Colon (tissue), 2 donors: ENCODE data around the gene RPS6KA1.
"Not testable (repeated sequence)": the region's sequence is repeated elsewhere in the genome, so short reads cannot be mapped to it uniquely, and the experiment has no call there.

Experiments
- FAIRE-seq: peaks from 2 replicates; lab custom pipeline; 2012; peaks lifted over from hg19 to GRCh38; lab: Jason Lieb, UNC
- donor health status: control.
- donor health status: control.

RPS6KA1 gene

DNA sequence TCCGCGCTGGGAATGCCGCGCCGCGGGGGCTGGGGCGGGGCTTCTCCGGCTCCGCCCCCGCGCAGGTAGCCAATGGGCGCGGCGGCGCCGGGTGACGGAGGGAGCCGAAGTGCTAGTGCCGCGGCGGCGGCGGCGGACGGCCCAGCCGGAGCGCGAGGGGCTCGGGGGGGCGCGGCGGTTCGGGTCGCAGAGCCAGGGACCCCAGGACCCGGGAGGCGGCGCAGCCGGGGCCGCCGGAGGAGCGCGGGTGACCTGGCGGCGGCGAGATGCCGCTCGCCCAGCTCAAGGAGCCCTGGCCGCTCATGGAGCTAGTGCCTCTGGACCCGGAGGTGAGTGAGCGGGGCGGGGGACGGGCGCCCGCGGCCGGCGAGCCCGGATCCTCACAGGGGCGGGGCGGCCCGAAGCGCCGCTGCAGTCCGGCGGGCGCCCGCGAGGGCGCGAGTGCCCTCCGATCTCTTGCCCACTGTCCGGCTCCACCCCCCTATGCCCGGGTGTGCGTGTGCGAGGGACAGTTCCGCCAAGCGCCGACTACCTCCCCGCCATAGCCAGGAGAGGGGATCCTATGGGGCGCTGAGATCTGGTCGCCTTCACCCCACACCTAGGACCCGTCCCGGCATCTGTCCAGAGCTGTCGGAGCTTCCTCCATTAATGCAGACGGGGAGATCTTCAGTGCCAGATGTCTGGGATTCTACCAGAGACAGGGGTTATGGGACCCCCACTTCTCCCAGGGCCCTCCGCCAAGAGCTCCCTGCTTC is at the start of gene RPS6KA1:
TSS of gene RPS6KA1 (plus strand) at position 107 of the 755 bp plus-strand sequence. CDS start at position 267, 160 bp downstream.
- FAIRE-seq, result no peak

DNA sequence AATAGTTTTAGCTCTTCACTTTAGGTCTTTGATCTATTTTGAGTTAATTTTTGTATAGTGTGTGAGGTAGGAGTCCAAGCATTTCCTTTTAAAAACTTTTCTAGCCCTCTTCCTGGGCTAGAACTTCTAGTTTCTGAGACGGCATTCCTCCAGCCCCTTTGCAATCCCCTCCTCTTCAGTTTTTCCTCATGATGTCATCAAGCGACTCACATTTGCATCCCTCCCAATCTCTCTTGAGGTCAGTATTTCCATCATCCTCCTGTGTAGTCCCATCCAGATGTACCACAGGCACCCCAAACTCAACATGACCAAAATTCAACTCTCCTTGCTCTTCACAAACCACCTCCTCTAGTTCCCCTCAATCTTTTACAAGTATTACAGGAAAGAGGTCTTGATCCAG is 46.6 kb upstream of the RPS6KA1 start:
- FAIRE-seq, result no peak

DNA sequence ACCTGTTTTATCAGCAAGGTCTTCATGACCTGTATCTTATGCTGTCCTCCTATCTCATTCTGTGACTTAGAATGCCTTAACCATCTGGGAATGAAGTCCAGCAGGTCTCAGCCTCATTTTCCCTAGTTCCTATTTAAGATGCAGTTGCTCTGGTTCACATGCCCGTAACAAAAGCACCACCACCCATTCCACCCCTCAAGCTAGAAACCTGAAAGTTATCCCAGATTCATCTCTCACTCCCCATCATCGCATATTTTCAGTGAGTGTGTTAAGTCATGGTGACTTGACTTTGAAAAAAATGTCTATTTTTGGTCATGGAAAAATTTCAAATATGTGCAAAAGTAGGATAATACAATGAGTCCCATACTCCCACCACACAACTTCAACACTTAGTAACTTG is 45.6 kb upstream of the RPS6KA1 start:
- no peak for FAIRE-seq

DNA sequence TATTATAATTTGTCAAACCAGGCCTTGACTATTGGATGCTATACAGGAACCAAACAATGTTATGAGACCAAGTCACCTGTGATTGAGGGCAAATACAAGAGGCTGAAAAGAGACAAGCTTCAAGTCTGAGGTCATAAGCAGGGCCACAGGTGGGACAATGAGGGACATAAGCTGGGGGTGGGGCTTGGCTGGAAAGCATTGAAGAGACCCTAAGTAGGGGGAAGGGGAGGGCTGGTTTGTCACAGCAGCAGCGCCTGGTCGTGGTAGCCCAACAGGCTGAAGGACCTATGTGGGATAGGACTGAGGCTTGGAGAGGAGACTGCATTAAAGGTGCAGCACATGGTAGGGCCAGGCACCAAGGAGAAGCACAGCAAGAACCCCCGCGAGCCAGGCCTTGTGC is 39.4 kb upstream of the RPS6KA1 start:
- no peak for FAIRE-seq

DNA sequence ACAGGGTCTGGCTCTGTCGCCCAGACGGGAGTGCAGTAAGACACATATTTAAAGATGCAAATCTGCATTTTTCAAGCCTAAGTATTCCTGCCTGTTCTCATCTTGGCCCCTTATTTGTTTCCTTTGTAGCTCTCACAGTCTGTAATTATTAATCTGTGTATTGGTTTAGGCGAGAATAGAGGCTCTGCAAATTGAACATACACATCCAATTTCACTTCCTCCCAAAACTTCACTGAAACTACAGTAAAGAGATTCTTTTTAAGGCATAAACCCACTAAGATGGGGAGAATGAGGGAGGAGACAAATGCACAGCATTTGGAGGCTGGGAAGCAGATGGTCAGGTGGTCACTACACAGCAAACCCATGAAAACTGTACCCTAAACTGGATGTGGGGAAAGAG is 36.3 kb upstream of the RPS6KA1 start:
- no peak for FAIRE-seq

DNA sequence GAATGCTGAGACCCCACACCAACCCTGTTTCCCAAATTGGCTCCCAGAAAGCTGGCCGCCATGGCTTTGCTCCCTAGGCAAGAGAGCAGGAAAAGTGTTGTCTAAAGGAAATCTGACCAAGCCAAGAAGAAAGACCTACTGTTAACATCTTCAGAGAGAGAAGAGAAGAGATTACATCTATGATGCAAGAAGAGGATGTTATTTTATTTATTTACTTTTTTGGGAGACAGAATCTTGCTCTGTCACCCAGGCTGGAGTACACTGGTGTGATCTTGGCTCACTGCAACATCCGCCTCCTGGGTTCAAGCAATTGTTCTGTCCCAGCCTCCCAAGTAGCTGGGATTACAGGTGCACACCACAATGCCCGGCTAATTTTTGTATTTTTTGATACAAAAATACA is 35.6 kb upstream of the RPS6KA1 start:
- FAIRE-seq, result no peak

DNA sequence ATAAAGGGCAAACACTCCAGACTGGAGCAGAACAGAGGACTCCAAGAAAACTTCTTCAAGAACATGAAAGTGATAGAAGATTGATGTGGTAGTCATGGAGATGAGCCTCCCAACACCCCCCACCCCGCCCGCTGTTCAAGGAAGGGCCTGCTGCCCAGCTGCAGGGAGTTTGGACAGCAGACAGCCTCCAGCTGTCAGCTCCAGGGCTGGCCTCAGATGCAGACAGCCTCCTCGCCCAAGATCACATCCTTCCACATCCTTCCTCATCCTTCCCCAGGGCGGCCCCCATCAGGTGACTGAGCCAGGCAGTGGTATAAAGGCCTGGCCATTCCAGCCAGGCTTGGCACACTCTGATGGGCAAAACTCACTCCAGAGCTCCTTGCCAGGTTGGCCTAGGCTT is 32.7 kb upstream of the RPS6KA1 start:
- FAIRE-seq, result no peak

DNA sequence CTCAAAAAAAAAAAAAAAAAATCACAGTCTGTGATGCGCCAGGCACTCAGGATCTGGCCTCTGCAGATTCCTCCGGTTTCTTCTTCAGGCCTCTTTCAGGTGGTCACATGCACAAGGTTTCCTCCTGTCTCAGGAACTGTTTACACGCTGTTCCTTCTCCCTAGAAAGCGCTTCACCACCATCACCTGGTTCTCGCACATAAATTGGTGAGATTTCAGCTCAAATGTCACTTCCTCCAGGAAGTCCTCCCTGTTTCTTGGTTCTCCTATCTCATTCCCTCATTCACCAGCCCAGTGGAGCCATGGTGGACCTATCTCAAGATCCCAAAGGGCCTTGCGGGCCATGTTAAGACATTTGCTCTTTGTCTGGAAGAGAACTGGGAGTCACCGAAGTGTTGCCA is 30.7 kb upstream of the RPS6KA1 start:
- no peak for FAIRE-seq

DNA sequence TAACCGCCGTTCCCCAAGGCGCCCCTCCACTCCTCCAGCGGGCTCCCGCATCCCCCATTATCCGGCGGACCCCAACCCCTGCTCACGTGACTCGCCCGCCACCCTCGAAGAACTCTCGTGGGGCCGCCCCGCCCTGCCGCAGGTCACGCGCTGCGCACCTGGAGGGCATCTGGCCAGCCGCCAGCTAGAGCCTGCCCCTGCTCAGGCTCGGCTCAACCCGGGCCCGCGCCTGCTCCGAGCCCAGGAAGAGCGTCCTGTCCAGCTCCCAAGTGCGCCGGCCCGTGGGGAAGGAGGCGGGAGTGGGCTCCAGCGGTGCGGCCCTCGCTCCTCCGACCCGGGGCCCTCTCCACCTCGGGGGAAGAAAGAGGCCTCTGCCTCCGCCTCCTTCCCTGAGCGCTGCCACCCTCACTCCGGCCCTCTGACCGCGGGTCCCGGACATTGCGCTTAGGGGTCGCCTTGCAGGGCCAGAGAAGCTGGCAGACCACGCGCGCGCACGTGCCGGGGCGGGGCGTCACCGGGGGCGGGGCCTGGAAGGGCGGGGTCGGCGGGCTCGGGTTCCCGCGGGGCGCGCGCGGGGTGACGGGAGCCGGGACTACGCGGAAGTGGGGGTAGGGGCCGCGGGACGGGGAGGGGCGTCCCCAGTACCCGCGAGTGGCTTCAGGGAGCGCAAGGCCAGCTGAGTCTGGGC is 28.9 kb upstream of the RPS6KA1 start:
- no peak for FAIRE-seq

DNA sequence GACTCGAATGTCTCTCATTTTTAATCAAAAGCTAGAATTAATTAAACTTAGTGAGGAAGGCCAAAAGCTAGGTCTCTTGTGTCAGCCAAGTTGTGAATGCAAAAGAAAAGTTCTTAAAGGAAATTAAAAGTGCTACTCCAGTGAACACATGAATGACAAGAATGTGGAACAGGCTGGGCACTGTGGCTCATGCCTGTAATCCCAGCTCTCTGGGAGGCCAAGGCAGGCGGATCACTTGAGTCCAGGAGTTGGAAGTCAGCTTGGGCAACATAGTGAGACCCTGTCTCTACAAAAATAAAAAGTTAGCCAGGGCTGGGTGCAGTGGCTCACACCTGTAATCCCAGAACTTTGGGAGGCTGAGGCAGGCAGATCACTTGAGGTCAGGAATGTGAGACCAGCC is 18.9 kb upstream of the RPS6KA1 start:
- not testable (repeated sequence) for FAIRE-seq

DNA sequence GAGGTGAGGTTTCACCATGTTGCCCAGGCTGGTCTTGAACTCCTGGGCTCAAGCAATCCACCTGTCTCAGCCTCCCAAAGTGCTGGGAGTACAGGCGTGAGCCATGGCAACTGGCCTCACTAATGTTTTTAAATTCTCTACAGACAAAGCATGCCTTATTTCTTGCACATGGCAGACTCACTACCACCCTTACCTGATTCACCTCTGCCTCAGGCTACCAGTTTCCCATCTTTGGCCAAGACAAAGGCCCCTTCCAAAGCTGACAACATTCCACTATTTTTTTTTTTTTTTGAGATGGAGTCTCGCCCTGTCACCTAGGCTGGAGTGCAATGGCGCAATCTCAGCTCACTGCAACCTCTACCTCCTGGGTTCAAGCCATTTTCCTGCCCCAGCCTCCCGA is 13.7 kb upstream of the RPS6KA1 start:
- FAIRE-seq, result not testable (repeated sequence)

DNA sequence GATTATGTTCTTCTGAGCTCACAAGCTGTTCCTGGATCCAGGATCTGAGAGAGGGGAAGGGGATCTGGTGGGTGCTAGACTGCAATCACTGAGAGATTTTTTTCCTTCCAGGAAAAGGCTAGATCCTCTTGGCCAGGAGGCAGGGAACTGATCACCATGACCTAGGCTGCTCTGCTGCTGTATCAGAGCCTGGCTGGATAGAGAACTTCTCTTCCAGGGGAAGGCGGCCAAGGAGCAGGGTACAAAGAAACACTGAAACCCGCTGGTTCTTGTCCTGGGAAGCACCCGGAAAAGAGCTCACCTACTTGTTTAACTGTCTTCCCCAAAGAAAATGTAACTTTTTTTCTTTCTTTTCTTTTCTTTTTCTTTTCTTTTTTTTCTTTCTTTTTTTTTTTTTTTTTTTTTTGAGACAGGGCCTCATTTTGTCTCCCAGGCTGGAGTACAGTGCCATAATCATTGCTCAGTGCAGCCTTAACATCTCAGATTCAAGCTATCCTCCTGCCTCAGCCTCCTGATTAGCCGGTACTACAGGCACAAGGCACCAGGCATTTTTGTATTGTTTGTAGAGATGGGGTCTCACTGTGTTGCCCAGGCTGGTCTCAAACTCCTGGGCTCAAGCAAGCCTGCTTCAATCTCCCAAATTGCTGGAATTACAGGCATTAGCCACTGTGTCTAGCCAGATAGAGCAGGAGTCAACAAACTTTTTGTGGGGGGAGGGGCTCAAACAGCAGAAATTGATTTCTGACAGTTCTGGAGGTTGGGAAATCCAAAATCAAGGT is 12.4 kb upstream of the RPS6KA1 start:
- no peak for FAIRE-seq

DNA sequence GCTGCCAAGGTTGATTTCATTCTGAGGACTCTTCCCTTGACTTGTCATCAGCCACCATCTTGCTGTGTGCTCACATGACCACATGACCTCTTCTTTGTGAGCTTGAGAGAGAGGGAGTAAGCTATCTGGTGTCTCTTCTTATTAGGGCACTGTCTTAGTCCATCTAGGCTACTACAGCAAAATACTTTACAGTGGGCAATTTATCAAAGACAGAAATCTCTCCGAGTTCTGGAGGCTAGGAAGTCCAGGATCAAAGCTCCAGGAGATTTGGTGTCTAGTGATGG is 11.9 kb upstream of the RPS6KA1 start:
- no peak for FAIRE-seq

DNA sequence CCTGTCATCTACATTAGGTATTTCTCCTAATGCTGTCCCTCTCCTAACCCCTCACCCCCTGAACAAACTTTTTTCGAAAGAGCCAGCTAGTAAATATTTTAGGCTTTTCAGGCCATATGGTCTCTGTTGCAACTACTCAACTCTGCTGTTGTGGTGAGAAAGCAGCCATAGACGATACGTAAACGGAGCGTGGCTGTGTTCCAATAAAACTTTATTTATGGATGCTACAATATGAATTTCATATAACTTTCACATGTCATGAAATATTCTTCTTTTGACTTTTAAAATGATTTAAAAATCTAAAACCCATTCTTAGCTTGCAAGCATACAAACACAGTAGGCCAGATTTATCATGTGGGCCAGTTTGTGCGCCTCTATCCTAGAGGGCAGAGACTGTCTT is 11.2 kb upstream of the RPS6KA1 start:
- no peak for FAIRE-seq

DNA sequence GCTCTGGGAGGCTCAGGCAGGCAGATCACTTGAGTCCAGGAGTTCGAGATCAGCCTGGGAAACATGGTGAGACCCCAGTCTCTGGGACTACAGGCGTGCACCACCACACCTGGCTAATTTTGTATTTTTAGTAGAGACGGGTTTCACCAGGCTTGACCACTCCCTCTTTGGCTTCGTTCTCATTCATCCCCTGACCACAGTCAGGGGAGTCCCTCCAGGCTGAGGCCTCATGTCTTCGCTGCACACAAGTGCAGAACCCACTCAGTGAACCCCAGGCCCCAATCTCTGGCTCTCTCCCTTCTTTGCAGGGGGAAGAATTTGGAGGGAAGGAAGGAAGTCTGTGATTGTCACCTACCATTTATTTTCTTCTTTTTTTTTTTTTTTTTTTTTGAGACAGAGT is 9.2 kb upstream of the RPS6KA1 start:
- FAIRE-seq, result no peak

DNA sequence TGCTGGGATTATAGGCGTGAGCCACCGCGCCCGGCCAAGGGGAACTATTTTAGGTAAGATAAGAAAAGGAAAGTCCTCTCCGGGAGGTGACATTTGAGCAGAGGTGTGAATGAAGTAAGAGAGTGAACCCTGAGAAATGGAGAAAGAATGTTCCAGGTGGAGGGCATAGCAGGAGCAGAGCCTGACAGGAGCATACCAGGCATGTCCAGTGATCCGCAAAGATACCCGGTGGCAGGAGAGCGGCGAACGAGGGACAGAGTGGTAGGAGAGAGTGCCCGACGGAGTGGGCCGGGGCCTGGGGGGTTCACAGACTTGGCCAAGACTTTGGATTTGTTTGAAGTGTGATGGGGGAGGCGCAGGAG is 7.9 kb upstream of the RPS6KA1 start:
- no peak for FAIRE-seq

DNA sequence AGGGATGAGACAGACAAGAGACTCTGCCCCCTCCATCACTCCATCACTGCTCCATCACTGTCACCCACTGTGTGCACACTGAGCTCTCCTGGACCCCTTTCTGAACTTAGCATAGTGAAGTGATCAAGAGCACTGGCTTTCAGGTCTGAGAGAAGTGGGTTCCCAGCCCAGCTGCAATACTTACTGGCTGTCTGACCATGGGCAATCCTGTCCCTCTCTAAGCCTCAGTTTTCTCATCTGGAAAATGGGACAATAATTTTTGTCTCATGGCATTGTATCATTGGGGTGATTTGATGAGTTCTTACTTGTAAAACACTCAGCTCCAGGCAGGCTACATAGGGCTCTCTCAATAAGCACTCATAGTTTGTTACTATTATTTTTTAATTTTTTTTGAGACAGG is 7.5 kb upstream of the RPS6KA1 start:
- FAIRE-seq, result no peak

DNA sequence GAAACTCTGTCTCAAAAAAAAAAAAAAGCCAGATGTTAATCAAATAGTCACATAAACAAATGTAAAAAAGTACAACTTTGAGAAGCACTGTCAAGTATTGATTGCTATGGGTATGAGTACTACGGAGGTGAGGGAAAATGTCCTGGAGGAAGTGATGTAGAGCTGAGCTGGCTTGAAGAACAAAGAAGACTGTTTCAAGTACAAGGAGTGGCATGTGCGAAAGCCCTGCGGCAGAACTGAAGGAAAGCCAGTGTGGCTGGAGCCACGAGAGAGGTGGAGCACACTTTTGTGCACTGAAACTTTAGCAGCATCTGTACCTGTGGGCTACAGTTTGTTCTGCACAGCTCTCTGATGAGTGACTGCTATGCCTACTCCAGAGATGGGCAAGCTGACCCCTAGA is 5.4 kb upstream of the RPS6KA1 start:
- FAIRE-seq, result no peak

DNA sequence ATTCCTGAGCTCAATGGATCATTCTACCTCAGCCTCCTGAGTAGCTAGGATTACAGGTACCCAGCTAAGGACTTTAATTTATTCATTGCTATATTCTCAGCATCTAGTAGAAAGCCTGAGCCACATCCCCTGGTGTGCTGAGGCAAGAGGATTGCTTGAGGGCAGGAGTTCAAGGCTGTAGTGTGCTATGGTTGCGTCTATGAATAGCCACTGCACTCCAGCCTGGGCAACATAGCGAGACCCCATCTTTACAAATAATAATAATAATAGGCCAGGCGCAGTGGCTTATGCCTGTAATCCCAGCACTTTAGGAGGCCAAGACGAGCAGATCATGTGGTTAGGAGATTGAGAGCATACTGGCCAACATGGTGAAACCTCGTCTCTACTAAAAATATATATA is 3.3 kb upstream of the RPS6KA1 start:
- no peak for FAIRE-seq

DNA sequence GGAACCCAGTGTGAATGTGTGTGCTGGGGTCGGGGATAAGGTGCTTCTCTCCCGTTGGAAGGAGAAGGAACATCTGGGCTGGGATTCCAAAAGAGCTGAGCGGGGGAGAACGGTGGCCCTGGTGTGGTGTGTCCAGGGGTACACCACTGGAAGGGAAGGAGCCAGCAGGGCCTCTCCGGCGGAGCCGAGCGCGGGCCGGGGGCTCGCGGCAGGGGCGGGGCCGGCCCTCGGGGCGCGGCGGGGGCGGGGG is 231 bp upstream of the RPS6KA1 start:
- FAIRE-seq, result no peak

DNA sequence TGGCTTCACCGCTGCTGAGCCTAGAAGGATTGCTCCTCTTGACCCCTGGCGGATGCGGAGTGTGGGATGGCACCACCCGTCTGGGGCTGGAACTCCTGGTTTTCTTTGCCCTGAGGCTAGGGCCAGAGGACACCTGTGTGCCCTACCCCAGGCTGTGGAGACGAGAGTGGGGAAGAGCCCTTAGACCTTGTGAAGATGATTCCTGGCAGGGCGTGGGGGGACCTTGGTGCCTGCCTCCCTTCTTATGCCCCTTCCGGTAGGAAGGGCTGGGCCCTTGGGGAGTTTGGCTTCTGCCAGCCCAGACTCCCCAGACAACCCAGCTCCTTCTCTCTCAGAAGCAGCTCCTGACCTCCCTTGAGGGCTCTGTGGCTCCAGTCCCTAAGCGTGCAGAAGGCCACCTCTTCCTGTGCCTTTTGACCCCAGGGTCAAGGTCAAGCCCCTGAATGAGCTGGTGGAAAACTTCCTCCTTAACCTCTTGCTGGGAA is 891 bp downstream of the RPS6KA1 start:
- no peak for FAIRE-seq

DNA sequence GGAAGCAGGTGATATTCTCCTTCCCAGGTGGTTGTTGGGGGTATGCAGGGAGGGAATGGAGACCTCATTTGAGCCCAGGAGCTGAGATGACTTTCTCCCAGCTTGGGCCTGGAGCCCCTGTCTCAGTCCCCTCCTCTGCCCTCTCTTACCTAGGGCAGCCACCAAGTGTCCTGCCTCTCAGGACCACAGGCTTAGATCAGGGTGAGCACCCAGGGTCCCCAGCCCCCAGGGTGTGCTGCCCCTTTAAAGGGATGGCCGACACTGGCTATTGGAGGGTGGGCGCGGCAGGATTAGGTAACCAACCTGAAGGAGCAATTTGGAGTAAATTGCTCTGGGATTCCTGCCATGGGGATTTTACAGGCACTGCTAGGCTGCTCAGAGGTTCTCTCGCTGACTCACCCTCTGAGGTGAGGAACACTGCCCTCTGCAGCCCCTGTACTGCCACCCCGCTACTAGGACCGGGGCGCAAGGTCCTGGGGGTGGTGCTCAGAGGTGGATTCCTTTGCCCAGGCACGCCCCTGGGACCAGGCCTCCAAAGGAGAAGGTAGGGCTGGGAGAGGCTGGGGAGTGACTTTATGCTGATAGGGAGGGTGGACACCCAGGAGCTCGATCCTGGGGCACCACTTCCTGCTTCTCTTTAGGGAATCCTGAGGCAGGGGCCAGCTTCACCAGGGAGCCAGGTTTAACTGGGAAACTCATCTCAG is 1.5 kb downstream of the RPS6KA1 start:
- FAIRE-seq, result no peak

DNA sequence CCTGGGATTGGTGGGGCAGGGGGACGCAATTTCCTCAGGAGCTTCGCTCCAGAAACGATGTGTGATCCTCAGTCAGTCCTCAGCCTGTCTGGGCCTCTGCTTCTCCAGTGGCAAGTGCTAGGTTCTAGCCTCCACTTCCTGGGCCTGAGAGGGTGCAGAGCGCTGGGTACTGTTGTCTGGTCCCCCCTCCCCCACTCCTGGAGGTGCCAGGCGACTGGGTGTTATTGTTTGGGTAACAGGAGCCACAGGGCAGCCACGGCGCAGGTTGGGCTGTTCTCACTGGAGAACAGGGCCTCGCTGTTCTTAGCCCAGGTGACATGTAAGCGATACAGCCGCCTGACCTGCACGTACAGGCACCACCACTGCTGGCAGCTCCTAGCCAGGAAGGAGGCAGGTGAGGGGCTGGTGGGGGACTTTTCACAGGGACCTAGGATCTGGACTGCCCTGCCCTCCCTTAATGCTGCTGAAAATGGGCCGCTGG is 2.1 kb downstream of the RPS6KA1 start:
- no peak for FAIRE-seq
